GM12878 (cell line): ENCODE results near the gene POLD4. TPM values are rescaled to one million over a fixed set of nuclear protein-coding genes. Genes with fewer than 3 reads are reported as not detected.

Source experiments
- ATAC-seq: fragments of 200-7000 bp; cut with Tn5 transposase; 3 replicates; pipeline ENCODE4 v1.9.1; 2020; ENCODE audit warnings: mild to moderate bottlenecking, moderate library complexity
- BruUV-seq: library from RNA; stranded (reverse); fragments of 400-500 nt; replicated peaks from 2 replicates; lab custom pipeline; 2021; lab: Mats Ljungman, UMichigan
- CTCF ChIA-PET: fragments of 300-600 bp; sonication (Branson Sonifier 250); formaldehyde crosslinking; extraction: SDS; loops from one replicate; lab custom pipeline; 2021; ENCODE audit warnings: inconsistent platforms; lab: Yijun Ruan, JAX
- POLR2A ChIA-PET: fragments of 350-600 bp; formaldehyde crosslinking; extraction: SDS; loops from one replicate; lab custom pipeline; 2021; ENCODE audit warnings: inconsistent platforms; lab: Charles Lee
- RAD21 ChIA-PET: fragments of 300-600 bp; sonication (Branson Sonifier 250); formaldehyde crosslinking; loops from one replicate; lab custom pipeline; 2023; ENCODE audit warnings: antibody characterized with exemption; ENCODE audit not compliant: unreplicated experiment; lab: Charles Lee
- SMC1A ChIA-PET: fragments of 300-600 bp; sonication (Branson Sonifier 250); formaldehyde crosslinking; loops from one replicate; lab custom pipeline; 2023; ENCODE audit not compliant: unreplicated experiment, uncharacterized antibody; lab: Charles Lee
- DNase-seq: peaks from one replicate; pipeline ENCODE4 v3.0.0-alpha.2; 2011; ENCODE audit warnings: low read depth, low spot score
- FAIRE-seq: peaks from 3 replicates; lab custom pipeline; 2011; peaks lifted over from hg19 to GRCh38; lab: Jason Lieb, UNC
- H2AFZ ChIP-seq: 2 replicates; pipeline ENCODE4 v1.6.0; 2011; ENCODE audit warnings: low read depth, low read length, control low read depth; ENCODE audit not compliant: control insufficient read depth
- H3K27ac ChIP-seq: 2 replicates; pipeline ENCODE4 v1.5.1; 2011; ENCODE audit warnings: control low read depth; ENCODE audit not compliant: control insufficient read depth, insufficient read depth
- H3K27me3 ChIP-seq, 2 experiments: replicated peaks in 1 of 2; 2 replicates each; pipeline versions ENCODE4 v1.6.0 to v1.6.1; 2011; ENCODE audit warnings: low read length in 1 of 2; ENCODE audit not compliant: control insufficient read depth in 2 of 2, insufficient read depth in 2 of 2
- H3K36me3 ChIP-seq, 2 experiments: 2 replicates each; pipeline ENCODE4 v1.5.1; 2011; ENCODE audit warnings: low read length in 1 of 2; ENCODE audit not compliant: control insufficient read depth in 2 of 2, insufficient read depth in 2 of 2
- H3K4me1 ChIP-seq: 2 replicates; pipeline ENCODE4 v1.6.1; 2011; ENCODE audit warnings: mild to moderate bottlenecking, low read length, moderate library complexity, mixed read lengths; ENCODE audit not compliant: control insufficient read depth, insufficient read depth
- H3K4me2 ChIP-seq: 2 replicates; pipeline ENCODE4 v1.6.0; 2011; ENCODE audit warnings: control low read depth; ENCODE audit not compliant: control insufficient read depth, insufficient read depth
- H3K4me3 ChIP-seq: fragments of 200-600 bp; sonication (generic); 2 replicates; pipeline ENCODE4 v1.5.1; 2016
- H3K79me2 ChIP-seq: 2 replicates; pipeline ENCODE4 v1.6.0; 2011; ENCODE audit warnings: low read length; ENCODE audit not compliant: control insufficient read depth, insufficient read depth
- H3K9ac ChIP-seq: 2 replicates; pipeline ENCODE4 v1.8.0; 2011; ENCODE audit warnings: low read length, control low read depth, mixed read lengths; ENCODE audit not compliant: control insufficient read depth, insufficient read depth
- H3K9me3 ChIP-seq: replicated peaks from 3 replicates; pipeline ENCODE4 v1.5.1; 2011; ENCODE audit warnings: mild to moderate bottlenecking, low read length; ENCODE audit not compliant: control insufficient read depth, insufficient read depth
- H4K20me1 ChIP-seq: 2 replicates; pipeline ENCODE4 v1.6.0; 2011; ENCODE audit not compliant: control insufficient read depth, insufficient read depth
- ATF3 ChIP-seq: IDR thresholded peaks from 2 replicates; pipeline ENCODE4 v1.6.1; 2011; ENCODE audit warnings: low read depth, mild to moderate bottlenecking, low read length, moderate library complexity, borderline replicate concordance; ENCODE audit errors: extremely low read depth
- EGR1 ChIP-seq, 2 experiments: IDR thresholded peaks; 1 replicate in 1 of 2; 2 replicates in 1 of 2; pipeline ENCODE4 v1.6.1; 2011 to 2012; ENCODE audit warnings: low read depth in 2 of 2, low read length in 2 of 2, borderline replicate concordance in 1 of 2, mild to moderate bottlenecking in 1 of 2, moderate library complexity in 1 of 2
- HCFC1 ChIP-seq: fragments of 150-350 bp; IDR thresholded peaks from 2 replicates; pipeline ENCODE4 v1.6.1; 2014; ENCODE audit warnings: low read length
- MYB ChIP-seq: fragments of 150-350 bp; IDR thresholded peaks from 2 replicates; pipeline ENCODE4 v1.6.1; 2014; ENCODE audit warnings: mild to moderate bottlenecking, low read depth, low read length, borderline replicate concordance
- RCOR1 ChIP-seq: conservative IDR thresholded peaks from 2 replicates; pipeline ENCODE4 v1.6.1; 2012; ENCODE audit warnings: low read depth, low read length, improper control_type of control experiment
- RELA ChIP-seq: fragments of 450-650 bp; IDR thresholded peaks from 2 replicates; pipeline ENCODE4 v1.8.0; 2014; ENCODE audit warnings: borderline replicate concordance; ENCODE audit not compliant: partially characterized antibody
- SREBF2 ChIP-seq: IDR thresholded peaks from 2 replicates; pipeline ENCODE4 v1.6.1; 2012; ENCODE audit warnings: mild to moderate bottlenecking, low read length
- TBL1XR1 ChIP-seq: IDR thresholded peaks from 2 replicates; pipeline ENCODE4 v1.6.1; 2012; ENCODE audit warnings: low read depth, low read length, improper control_type of control experiment
- ZNF384 ChIP-seq: IDR thresholded peaks from 2 replicates; pipeline ENCODE4 v1.6.1; 2012; ENCODE audit warnings: low read depth, mild to moderate bottlenecking, low read length, improper control_type of control experiment, borderline replicate concordance
- ZNF622 ChIP-seq: fragments of 450-650 bp; IDR thresholded peaks from 2 replicates; pipeline ENCODE4 v1.6.1; 2017; ENCODE audit warnings: mild to moderate bottlenecking, inconsistent platforms
- WGBS: methylation state at CpG from one replicate; pipeline ENCODE4 v1.1.6; 2016; ENCODE audit warnings: low lambda C conversion rate; ENCODE audit not compliant: insufficient replicate concordance, insufficient coverage; ENCODE audit errors: missing lambda C conversion rate; 5-methylcytosine and 5-hydroxymethylcytosine counted together
- in situ Hi-C: fragments of 300-500 bp; cut with MboI; formaldehyde crosslinking; loops from 9 replicates; pipeline ENCODE4 v1.14.3; 2018; ENCODE audit warnings: mixed read lengths
- intact Hi-C: fragments of 100-400 bp; cut with micrococcal nuclease; formaldehyde crosslinking; loops from one replicate; pipeline ENCODE4 v1.14.2; 2022; ENCODE audit not compliant: unreplicated experiment
- polyA plus RNA-seq, 11 experiments: library from polyadenylated mRNA; depleted of rRNA in 4 of 11; unstranded in 6 of 11; stranded (reverse) in 5 of 11; fragments of >200 nt; fragmentation: Nextera tagmentation in 4 of 11; fragmentation: Illumina TruSeq in 1 of 11; extraction: Ambion mirVana in 4 of 11; extraction: Trizol in 1 of 11; gene quantifications; 1 replicate in 1 of 11; 2 replicates in 10 of 11; pipeline versions ENCODE4 v1.2.1 to v1.2.3, GENCODE V29; 2011 to 2016; ENCODE audit warnings: inconsistent platforms in 2 of 11, missing spikeins in 2 of 11, low read depth in 1 of 11
- total RNA-seq, 4 experiments: library from RNA; depleted of rRNA in 3 of 4; stranded (reverse); fragments of >200 nt in 3 of 4; fragmentation: Illumina TruSeq in 1 of 4; extraction: Trizol in 1 of 4; gene quantifications; 2 replicates each; pipeline versions ENCODE4 v1.2.1 to v1.2.3, GENCODE V29; 2013 to 2021
- TF ChIP-seq, protein P1 (sequence below): IDR thresholded peaks from 2 replicates; pipeline ENCODE4 v1.6.1; 2011; ENCODE audit warnings: low read depth, low read length, improper control_type of control experiment, borderline replicate concordance
- TF ChIP-seq, protein P2 (sequence below): fragments of 450-650 bp; IDR thresholded peaks from 2 replicates; pipeline ENCODE4 v1.6.1; 2017; ENCODE audit warnings: low read depth, mild to moderate bottlenecking, moderate library complexity
- TF ChIP-seq, protein P3 (sequence below): IDR thresholded peaks from 2 replicates; pipeline ENCODE4 v1.6.1; 2012; ENCODE audit warnings: mild to moderate bottlenecking, low read depth, low read length
- TF ChIP-seq, protein P4 (sequence below): IDR thresholded peaks from 2 replicates; pipeline ENCODE4 v1.6.1; 2012; ENCODE audit warnings: low read depth, low read length, improper control_type of control experiment

Gene POLD4
- total and polyA plus RNA-seq, 10 of the 15 experiments (the other 5 are each of a cell fraction or from before 2014, with no cell fraction given): 8.1 to 176 (median 88.1) TPM

- TF ChIP-seq RCOR1 (no peak), HCFC1 (no peak), ATF3 (no peak)
- TF ChIP-seq, protein P1, sequence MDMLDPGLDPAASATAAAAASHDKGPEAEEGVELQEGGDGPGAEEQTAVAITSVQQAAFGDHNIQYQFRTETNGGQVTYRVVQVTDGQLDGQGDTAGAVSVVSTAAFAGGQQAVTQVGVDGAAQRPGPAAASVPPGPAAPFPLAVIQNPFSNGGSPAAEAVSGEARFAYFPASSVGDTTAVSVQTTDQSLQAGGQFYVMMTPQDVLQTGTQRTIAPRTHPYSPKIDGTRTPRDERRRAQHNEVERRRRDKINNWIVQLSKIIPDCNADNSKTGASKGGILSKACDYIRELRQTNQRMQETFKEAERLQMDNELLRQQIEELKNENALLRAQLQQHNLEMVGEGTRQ: no peak
These were observed 41.7 kb downstream of the POLD4 start (continued) for GRCh38 chr11:67311556-67312082.

- intact Hi-C loops: no loop called here
- H3K36me3 ChIP-seq: no peaks in the 10 kb centered on the region
- WGBS: 87% methylated on average over 18 of the region's 18 CpGs
- BruUV-seq: no TSS peak
- no peak overlapping the region for H3K4me2 ChIP-seq
- ChIA-PET CTCF (interaction anchor here (1.2 to 1.3 kb wide), 2 partner anchors 18 to 34 kb away, joined by 3 to 4 read pairs; no protein-coding TSS in a partner anchor), POLR2A (interaction anchor here (0.5 to 1.1 kb wide), 2 partner anchors 23 to 1022 kb away, joined by 3 to 4 read pairs; partner anchors contain the start of gene YIF1A), SMC1A (no interaction called here), RAD21 (interaction anchor here (1.7 kb wide), 1 partner anchor 48 kb away, joined by 4 read pairs; no protein-coding TSS in a partner anchor)
- no peak overlapping the region for H3K27ac ChIP-seq
- ATAC-seq (no peak), FAIRE-seq (no peak), DNase-seq (no peak)
- no peaks in the 10 kb centered on the region for H3K27me3 ChIP-seq
- in situ Hi-C loops: no loop called here
- H3K9me3 ChIP-seq: no peaks in the 10 kb centered on the region
- no peak overlapping the region for H2AFZ ChIP-seq
- H4K20me1 ChIP-seq: no peaks in the 10 kb centered on the region
- H3K79me2 ChIP-seq: no peaks in the 10 kb centered on the region
- H3K4me1 ChIP-seq: no peaks in the 10 kb centered on the region
- H3K4me3 ChIP-seq: no peak overlapping the region
- H3K9ac ChIP-seq: no peak overlapping the region
- TF ChIP-seq EGR1 (IDR thresholded peaks at IDR 0.05; ENCODE audit: borderline replicate concordance in 1 of 2, low read depth in 2 of 2, low read length in 2 of 2): no peak
- no peak for TF ChIP-seq RELA
- no peak for TF ChIP-seq SREBF2
- TF ChIP-seq, protein P2, sequence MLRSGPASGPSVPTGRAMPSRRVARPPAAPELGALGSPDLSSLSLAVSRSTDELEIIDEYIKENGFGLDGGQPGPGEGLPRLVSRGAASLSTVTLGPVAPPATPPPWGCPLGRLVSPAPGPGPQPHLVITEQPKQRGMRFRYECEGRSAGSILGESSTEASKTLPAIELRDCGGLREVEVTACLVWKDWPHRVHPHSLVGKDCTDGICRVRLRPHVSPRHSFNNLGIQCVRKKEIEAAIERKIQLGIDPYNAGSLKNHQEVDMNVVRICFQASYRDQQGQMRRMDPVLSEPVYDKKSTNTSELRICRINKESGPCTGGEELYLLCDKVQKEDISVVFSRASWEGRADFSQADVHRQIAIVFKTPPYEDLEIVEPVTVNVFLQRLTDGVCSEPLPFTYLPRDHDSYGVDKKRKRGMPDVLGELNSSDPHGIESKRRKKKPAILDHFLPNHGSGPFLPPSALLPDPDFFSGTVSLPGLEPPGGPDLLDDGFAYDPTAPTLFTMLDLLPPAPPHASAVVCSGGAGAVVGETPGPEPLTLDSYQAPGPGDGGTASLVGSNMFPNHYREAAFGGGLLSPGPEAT: no peak
- TF ChIP-seq TBL1XR1: no peak
- no peak for TF ChIP-seq ZNF622
- TF ChIP-seq, protein P3, sequence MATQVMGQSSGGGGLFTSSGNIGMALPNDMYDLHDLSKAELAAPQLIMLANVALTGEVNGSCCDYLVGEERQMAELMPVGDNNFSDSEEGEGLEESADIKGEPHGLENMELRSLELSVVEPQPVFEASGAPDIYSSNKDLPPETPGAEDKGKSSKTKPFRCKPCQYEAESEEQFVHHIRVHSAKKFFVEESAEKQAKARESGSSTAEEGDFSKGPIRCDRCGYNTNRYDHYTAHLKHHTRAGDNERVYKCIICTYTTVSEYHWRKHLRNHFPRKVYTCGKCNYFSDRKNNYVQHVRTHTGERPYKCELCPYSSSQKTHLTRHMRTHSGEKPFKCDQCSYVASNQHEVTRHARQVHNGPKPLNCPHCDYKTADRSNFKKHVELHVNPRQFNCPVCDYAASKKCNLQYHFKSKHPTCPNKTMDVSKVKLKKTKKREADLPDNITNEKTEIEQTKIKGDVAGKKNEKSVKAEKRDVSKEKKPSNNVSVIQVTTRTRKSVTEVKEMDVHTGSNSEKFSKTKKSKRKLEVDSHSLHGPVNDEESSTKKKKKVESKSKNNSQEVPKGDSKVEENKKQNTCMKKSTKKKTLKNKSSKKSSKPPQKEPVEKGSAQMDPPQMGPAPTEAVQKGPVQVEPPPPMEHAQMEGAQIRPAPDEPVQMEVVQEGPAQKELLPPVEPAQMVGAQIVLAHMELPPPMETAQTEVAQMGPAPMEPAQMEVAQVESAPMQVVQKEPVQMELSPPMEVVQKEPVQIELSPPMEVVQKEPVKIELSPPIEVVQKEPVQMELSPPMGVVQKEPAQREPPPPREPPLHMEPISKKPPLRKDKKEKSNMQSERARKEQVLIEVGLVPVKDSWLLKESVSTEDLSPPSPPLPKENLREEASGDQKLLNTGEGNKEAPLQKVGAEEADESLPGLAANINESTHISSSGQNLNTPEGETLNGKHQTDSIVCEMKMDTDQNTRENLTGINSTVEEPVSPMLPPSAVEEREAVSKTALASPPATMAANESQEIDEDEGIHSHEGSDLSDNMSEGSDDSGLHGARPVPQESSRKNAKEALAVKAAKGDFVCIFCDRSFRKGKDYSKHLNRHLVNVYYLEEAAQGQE: no peak
- no peak for TF ChIP-seq MYB
- TF ChIP-seq ZNF384: no peak
- TF ChIP-seq, protein P4, sequence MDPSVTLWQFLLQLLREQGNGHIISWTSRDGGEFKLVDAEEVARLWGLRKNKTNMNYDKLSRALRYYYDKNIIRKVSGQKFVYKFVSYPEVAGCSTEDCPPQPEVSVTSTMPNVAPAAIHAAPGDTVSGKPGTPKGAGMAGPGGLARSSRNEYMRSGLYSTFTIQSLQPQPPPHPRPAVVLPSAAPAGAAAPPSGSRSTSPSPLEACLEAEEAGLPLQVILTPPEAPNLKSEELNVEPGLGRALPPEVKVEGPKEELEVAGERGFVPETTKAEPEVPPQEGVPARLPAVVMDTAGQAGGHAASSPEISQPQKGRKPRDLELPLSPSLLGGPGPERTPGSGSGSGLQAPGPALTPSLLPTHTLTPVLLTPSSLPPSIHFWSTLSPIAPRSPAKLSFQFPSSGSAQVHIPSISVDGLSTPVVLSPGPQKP: no peak
These were observed 42.2 kb downstream of the POLD4 start for GRCh38 chr11:67311051-67311555.
